ENCODE data around the gene ADAM12.

Gene ADAM12

GRCh38 chr10:126133082-126133620 lies 255.1 kb downstream of the ADAM12 start:
- no peak for DNase-seq

GRCh38 chr10:126131341-126131740 lies 256.9 kb downstream of the ADAM12 start:
- no peak for DNase-seq

- DNase-seq, result no peak
These were observed 258.0 kb downstream of the ADAM12 start for GRCh38 chr10:126130271-126130710.

- no peak for DNase-seq
These were observed 259.3 kb downstream of the ADAM12 start for GRCh38 chr10:126129026-126129425.

- DNase-seq, result no peak
These were observed 259.7 kb downstream of the ADAM12 start for GRCh38 chr10:126128581-126128980.

GRCh38 chr10:126127481-126128029 lies 260.7 kb downstream of the ADAM12 start:
- DNase-seq, result no peak

GRCh38 chr10:126126866-126127265 lies 261.4 kb downstream of the ADAM12 start:
- no peak for DNase-seq

GRCh38 chr10:126126023-126126422 lies 262.3 kb downstream of the ADAM12 start:
- no peak for DNase-seq

- DNase-seq, result no peak
These were observed 263.5 kb downstream of the ADAM12 start for GRCh38 chr10:126124668-126125349.

- no peak for DNase-seq
These were observed 264.2 kb downstream of the ADAM12 start for GRCh38 chr10:126124046-126124445.

- no peak for DNase-seq
These were observed 264.8 kb downstream of the ADAM12 start for GRCh38 chr10:126123466-126123865.

GRCh38 chr10:126122881-126123280 lies 265.4 kb downstream of the ADAM12 start:
- no peak for DNase-seq

- no peak for DNase-seq
These were observed 268.7 kb downstream of the ADAM12 start for GRCh38 chr10:126119599-126119998.

GRCh38 chr10:126118476-126118875 lies 269.8 kb downstream of the ADAM12 start:
- DNase-seq, result no peak

GRCh38 chr10:126117196-126117595 lies 271.1 kb downstream of the ADAM12 start:
- no peak for DNase-seq

GRCh38 chr10:126115886-126116285 lies 272.4 kb downstream of the ADAM12 start:
- DNase-seq, result no peak

GRCh38 chr10:126114884-126115555 lies 273.3 kb downstream of the ADAM12 start:
- DNase-seq, result no peak

GRCh38 chr10:126111516-126111915 lies 276.8 kb downstream of the ADAM12 start:
- DNase-seq, result no peak

GRCh38 chr10:126110489-126111180 lies 277.6 kb downstream of the ADAM12 start:
- DNase-seq, result no peak

- DNase-seq, result no peak
These were observed 278.4 kb downstream of the ADAM12 start for GRCh38 chr10:126109893-126110292.

- no peak for DNase-seq
These were observed 279.6 kb downstream of the ADAM12 start for GRCh38 chr10:126108693-126109092.

GRCh38 chr10:126104767-126105166 lies 283.5 kb downstream of the ADAM12 start:
- no peak for DNase-seq

GRCh38 chr10:126102636-126103035 lies 285.6 kb downstream of the ADAM12 start:
- DNase-seq, result no peak
